GM23248 (cell line): ENCODE data around the gene NFATC2. TPM values are rescaled to one million over a fixed set of nuclear protein-coding genes. Genes with fewer than 3 reads are reported as not detected.

Source experiments
- DNase-seq: peaks from one replicate; pipeline ENCODE4 v3.0.0-alpha.2; 2015
- H2AFZ ChIP-seq: fragments of 200-600 bp; sonication (generic); 2 replicates; pipeline ENCODE4 v1.6.1; 2016; ENCODE audit warnings: antibody characterized with exemption
- H3F3A ChIP-seq: fragments of 200-600 bp; sonication (generic); 2 replicates; pipeline ENCODE4 v1.6.1; 2016; ENCODE audit warnings: mild to moderate bottlenecking, antibody characterized with exemption, mixed run types; ENCODE audit not compliant: insufficient read depth
- H3K27ac ChIP-seq: fragments of 200-600 bp; sonication (generic); 2 replicates; pipeline ENCODE4 v1.5.1; 2016; ENCODE audit warnings: mild to moderate bottlenecking
- H3K27me3 ChIP-seq: fragments of 200-600 bp; sonication (generic); replicated peaks from 2 replicates; pipeline ENCODE4 v1.6.1; 2016; ENCODE audit warnings: mild to moderate bottlenecking; ENCODE audit not compliant: insufficient read depth
- H3K36me3 ChIP-seq: fragments of 200-600 bp; sonication (generic); 2 replicates; pipeline ENCODE4 v1.6.1; 2016; ENCODE audit warnings: low read depth, mild to moderate bottlenecking
- H3K4me1 ChIP-seq: fragments of 200-600 bp; sonication (generic); 2 replicates; pipeline ENCODE4 v1.6.1; 2016; ENCODE audit warnings: mild to moderate bottlenecking; ENCODE audit not compliant: insufficient read depth
- H3K4me2 ChIP-seq: fragments of 200-600 bp; sonication (generic); one replicate; pipeline ENCODE4 v1.6.1; 2016; ENCODE audit warnings: mild to moderate bottlenecking; ENCODE audit not compliant: unreplicated experiment
- H3K4me3 ChIP-seq: fragments of 200-600 bp; sonication (generic); 2 replicates; pipeline ENCODE4 v1.5.1; 2016; ENCODE audit warnings: mild to moderate bottlenecking
- H3K79me2 ChIP-seq: fragments of 200-600 bp; sonication (generic); 2 replicates; pipeline ENCODE4 v1.6.1; 2016; ENCODE audit warnings: mild to moderate bottlenecking; ENCODE audit not compliant: insufficient read depth
- H3K9ac ChIP-seq: fragments of 200-600 bp; sonication (generic); 2 replicates; pipeline ENCODE4 v1.6.1; 2016; ENCODE audit warnings: mild to moderate bottlenecking
- H3K9me2 ChIP-seq: fragments of 200-600 bp; sonication (generic); 2 replicates; pipeline ENCODE4 v1.6.1; 2016; ENCODE audit warnings: mixed run types, mild to moderate bottlenecking, moderate library complexity; ENCODE audit not compliant: insufficient read depth
- H3K9me3 ChIP-seq: fragments of 200-600 bp; sonication (generic); one replicate; pipeline ENCODE4 v1.6.1; 2017; ENCODE audit warnings: low read depth
- H4K20me1 ChIP-seq: fragments of 200-600 bp; sonication (generic); 2 replicates; pipeline ENCODE4 v1.6.0; 2016; ENCODE audit not compliant: insufficient read depth
- EZH2 ChIP-seq: fragments of 200-600 bp; sonication (generic); IDR thresholded peaks from 2 replicates; pipeline ENCODE4 v1.6.1; 2018; ENCODE audit warnings: antibody characterized with exemption, mild to moderate bottlenecking; ENCODE audit not compliant: insufficient read depth, poor library complexity, severe bottlenecking
- EZH2phosphoT487 ChIP-seq: fragments of 200-600 bp; sonication (generic); IDR thresholded peaks from 2 replicates; pipeline ENCODE4 v1.6.1; 2018; ENCODE audit warnings: antibody characterized with exemption, moderate library complexity, mild to moderate bottlenecking, low read depth; ENCODE audit not compliant: insufficient read depth
- WGBS, 2 experiments: methylation state at CpG; one replicate each; pipeline ENCODE4 v1.1.6; 2015 to 2017; ENCODE audit warnings: low lambda C conversion rate in 2 of 2, low coverage in 1 of 2; ENCODE audit errors: missing lambda C conversion rate in 2 of 2; 5-methylcytosine and 5-hydroxymethylcytosine counted together
- in situ Hi-C: fragments of 300-500 bp; cut with MboI; formaldehyde crosslinking; loops from 2 replicates; pipeline ENCODE4 v1.15.0; 2020
- polyA plus RNA-seq: library from polyadenylated mRNA; unstranded; fragments of >200 nt; fragmentation: Nextera tagmentation; extraction: Ambion mirVana; gene quantifications from 2 replicates; pipeline ENCODE4 v1.2.1, GENCODE V29; 2016
- total RNA-seq: library from RNA; depleted of rRNA; stranded (reverse); fragments of >200 nt; shearing (Covaris generic); gene quantifications from 2 replicates; pipeline ENCODE4 v1.2.3, GENCODE V29; 2014

Gene NFATC2
- total and polyA plus RNA-seq, 2 experiments from 2014 or later = 0.11 to 0.14 TPM

DNA sequence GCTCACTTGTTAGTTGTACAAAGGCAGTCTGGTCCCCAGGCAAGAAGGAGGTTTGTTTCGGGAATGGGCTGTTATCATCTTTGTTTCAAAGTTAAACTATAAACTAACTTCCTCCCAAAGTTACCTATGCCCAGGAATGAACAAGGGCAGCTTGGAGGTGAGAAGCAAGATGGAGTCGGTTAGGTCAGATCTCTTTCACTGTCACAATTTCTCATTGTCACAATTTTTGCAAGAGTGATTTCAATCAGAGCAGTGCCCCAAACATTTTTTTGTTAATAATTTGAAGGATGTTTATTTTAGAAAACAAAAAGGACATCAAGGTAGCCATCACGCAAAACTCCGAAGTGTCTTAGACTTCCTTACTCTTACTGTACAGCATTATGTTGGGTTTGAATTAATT, 170.8 kb downstream of the NFATC2 start:
- no peaks in the 10 kb centered on the region for H4K20me1 ChIP-seq
- no peak overlapping the region for H2AFZ ChIP-seq
- no peak overlapping the region for H3K27ac ChIP-seq
- H3K4me2 ChIP-seq = no peak overlapping the region
- DNase-seq = no peak
- H3K9me2 ChIP-seq = no peaks in the 10 kb centered on the region
- H3K79me2 ChIP-seq = no peaks in the 10 kb centered on the region
- H3K4me3 ChIP-seq = no peak overlapping the region
- H3K27me3 ChIP-seq = no peaks in the 10 kb centered on the region
- H3K9ac ChIP-seq = no peak overlapping the region
- H3K4me1 ChIP-seq = peaks cover 17% of the 10 kb centered on the region
- no peaks in the 10 kb centered on the region for H3K9me3 ChIP-seq
- no peaks in the 10 kb centered on the region for H3K36me3 ChIP-seq
- H3F3A ChIP-seq = peaks cover 15% of the 10 kb centered on the region
- in situ Hi-C loops = no loop called here
- 92 to 96% methylated on average over 4 of the region's 4 CpGs for WGBS, 2 experiments
- TF ChIP-seq EZH2phosphoT487 = no peak
- TF ChIP-seq EZH2 = no peak

DNA sequence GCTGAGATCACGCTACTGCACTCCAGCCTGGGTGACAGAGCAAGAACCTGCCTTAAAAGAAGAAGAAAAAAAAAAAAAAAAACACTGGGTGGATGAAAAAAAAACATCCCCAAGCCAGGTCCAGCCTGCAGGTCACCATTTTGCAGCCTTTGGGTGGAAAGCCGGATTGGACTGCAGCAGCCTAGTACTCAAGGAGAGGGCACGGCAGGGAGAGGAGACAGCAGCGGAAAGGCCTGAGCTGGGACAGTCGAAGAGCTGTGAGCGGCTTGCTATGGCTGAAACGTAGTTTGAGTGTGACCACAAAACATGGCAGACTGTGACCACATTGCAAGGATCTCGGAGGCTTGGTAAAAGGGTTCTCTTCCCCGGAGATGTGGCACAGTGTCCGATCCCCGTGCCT, 173.0 kb downstream of the NFATC2 start:
- Histone ChIP-seq H3K27me3 (no peaks in the 10 kb centered on the region), H2AFZ (no peak overlapping the region), H3F3A (peaks cover 30% of the 10 kb centered on the region), H3K9me3 (no peaks in the 10 kb centered on the region), H3K4me2 (no peak overlapping the region), H3K4me1 (peaks cover 31% of the 10 kb centered on the region), H3K9me2 (no peaks in the 10 kb centered on the region), H3K36me3 (no peaks in the 10 kb centered on the region), H3K79me2 (no peaks in the 10 kb centered on the region), H3K27ac (no peak overlapping the region), H3K4me3 (no peak overlapping the region), H3K9ac (no peak overlapping the region), H4K20me1 (no peaks in the 10 kb centered on the region)
- TF ChIP-seq EZH2 (no peak), EZH2phosphoT487 (no peak)
- WGBS, 2 experiments = 94% methylated on average over 10 to 11 of the region's 11 CpGs
- in situ Hi-C loops = no loop called here
- DNase-seq = no peak

DNA sequence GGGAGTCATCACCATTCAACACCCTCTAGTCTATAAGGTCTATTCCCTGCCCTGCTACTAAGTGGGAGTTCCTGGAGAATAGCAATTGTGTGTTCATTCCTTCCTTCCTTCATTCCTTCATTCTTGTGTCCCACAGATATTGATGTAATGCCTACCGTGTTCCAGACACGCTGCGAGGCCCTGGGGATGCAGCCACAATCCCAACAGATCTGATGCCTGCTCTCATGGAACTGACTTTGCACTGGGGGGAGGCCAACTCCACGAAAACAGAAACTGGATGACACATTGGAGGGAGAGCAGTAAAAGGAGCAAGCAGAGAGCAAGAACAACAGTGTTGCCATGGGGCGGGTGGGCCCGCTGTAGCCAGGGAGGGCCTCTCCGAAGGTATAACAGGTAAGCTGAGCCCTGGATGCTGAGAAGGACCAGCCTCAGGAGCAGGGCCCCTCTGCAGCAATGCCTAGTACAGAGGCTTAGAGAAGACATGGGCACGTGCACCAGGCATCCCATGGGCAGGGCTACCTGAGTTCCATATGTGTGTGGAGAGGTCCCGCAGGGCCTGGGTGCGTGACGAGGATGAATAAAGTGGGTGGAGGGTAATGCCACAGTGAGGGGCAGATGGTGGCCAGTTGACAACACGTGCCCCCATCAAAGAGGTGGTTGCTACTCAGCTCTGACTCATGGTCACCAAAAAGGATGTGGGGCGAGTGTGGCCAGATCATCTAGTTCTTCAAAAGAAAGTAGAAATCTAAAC, 173.9 kb downstream of the NFATC2 start:
- Histone ChIP-seq H3K4me2 (no peak overlapping the region), H3K9me3 (no peaks in the 10 kb centered on the region), H3K9me2 (no peaks in the 10 kb centered on the region), H3K27me3 (no peaks in the 10 kb centered on the region), H3K36me3 (no peaks in the 10 kb centered on the region), H3K4me3 (no peak overlapping the region), H3K79me2 (no peaks in the 10 kb centered on the region), H3F3A (peaks cover 36% of the 10 kb centered on the region), H3K9ac (no peak overlapping the region), H3K27ac (no peak overlapping the region), H2AFZ (no peak overlapping the region), H3K4me1 (peaks cover 31% of the 10 kb centered on the region), H4K20me1 (no peaks in the 10 kb centered on the region)
- DNase-seq = peak; percentile 47
- TF ChIP-seq EZH2 = no peak
- in situ Hi-C loops = no loop called here
- 59 to 64% methylated on average over 13 of the region's 13 CpGs for WGBS, 2 experiments

DNA sequence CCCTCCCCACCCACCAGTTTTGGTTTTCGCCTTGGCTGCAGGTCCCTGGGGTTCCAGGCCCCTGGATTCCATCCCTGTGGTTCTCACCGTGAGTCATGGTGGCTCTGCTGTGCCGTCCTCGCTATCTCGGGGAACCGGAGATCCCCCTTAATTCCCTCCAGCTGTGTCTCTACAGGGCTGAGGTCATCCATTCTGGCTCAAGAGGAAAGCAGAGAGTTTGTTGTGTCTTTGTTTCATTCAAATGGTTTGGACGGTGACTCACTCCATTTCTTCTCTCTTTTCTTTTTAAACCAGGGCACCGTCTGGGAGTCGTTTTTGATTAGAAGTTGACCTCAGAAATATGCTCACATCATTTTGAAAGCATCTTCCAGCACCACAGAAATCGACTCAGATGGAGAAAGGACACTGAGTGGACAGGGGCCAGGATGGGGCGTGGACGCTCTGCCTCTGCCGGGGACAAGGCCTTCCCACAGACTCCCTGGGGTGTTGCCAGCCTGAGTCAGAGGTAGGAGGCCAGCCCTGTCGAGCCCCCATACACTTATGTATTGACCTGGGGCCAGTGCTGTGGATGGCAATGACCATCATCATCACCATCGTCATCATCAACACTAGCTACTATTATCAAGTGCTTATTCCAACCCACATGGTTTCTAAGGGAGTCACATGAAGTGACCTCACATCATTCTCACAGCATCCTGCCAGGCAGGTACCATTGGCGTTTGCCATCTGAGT, 176.2 kb downstream of the NFATC2 start:
- H3K4me3 ChIP-seq = no peak overlapping the region
- 1 to 3% methylated on average over 16 of the region's 16 CpGs for WGBS, 2 experiments
- no peak for TF ChIP-seq EZH2phosphoT487
- H3K36me3 ChIP-seq = no peaks in the 10 kb centered on the region
- H3K27ac ChIP-seq = peak overlapping the region; percentile 99
- no peaks in the 10 kb centered on the region for H4K20me1 ChIP-seq
- H3K4me2 ChIP-seq = peak overlapping the region; percentile 45
- H3K27me3 ChIP-seq = no peaks in the 10 kb centered on the region
- peaks cover 42% of the 10 kb centered on the region for H3F3A ChIP-seq
- no peaks in the 10 kb centered on the region for H3K9me2 ChIP-seq
- no peaks in the 10 kb centered on the region for H3K79me2 ChIP-seq
- peak; percentile 100 for DNase-seq
- peaks cover 29% of the 10 kb centered on the region for H3K4me1 ChIP-seq
- in situ Hi-C loops = no loop called here
- H2AFZ ChIP-seq = no peak overlapping the region
- H3K9me3 ChIP-seq = no peaks in the 10 kb centered on the region
- peak overlapping the region; percentile 83 for H3K9ac ChIP-seq
